BLaER1 (cell line): ENCODE results near the gene OR5H15.
"Not testable (repeated sequence)": the region's sequence is repeated elsewhere in the genome, so short reads cannot be mapped to it uniquely, and the experiment has no call there.

Experiments used
- H3K27ac ChIP-seq: shearing (Covaris generic); formaldehyde crosslinking; 2 replicates; pipeline ENCODE4 v1.8.1; 2022
- H3K27me3 ChIP-seq: shearing (Covaris generic); formaldehyde crosslinking; 2 replicates; pipeline ENCODE4 v1.8.1; 2022
- H3K36me3 ChIP-seq: shearing (Covaris generic); formaldehyde crosslinking; 2 replicates; pipeline ENCODE4 v1.8.1; 2022
- H3K4me1 ChIP-seq: shearing (Covaris generic); formaldehyde crosslinking; 2 replicates; pipeline ENCODE4 v1.8.1; 2022
- H3K4me2 ChIP-seq: shearing (Covaris generic); formaldehyde crosslinking; 2 replicates; pipeline ENCODE4 v1.8.1; 2022
- H3K4me3 ChIP-seq: shearing (Covaris generic); formaldehyde crosslinking; 2 replicates; pipeline ENCODE4 v1.8.1; 2022
- H3K9ac ChIP-seq: shearing (Covaris generic); formaldehyde crosslinking; 2 replicates; pipeline ENCODE4 v1.8.1; 2022
- H3K9me3 ChIP-seq: shearing (Covaris generic); formaldehyde crosslinking; 2 replicates; pipeline ENCODE4 v1.8.1; 2022
- H4K20me1 ChIP-seq: shearing (Covaris generic); formaldehyde crosslinking; 2 replicates; pipeline ENCODE4 v1.8.1; 2022
- Cebpa-rat ChIP-seq: shearing (Covaris generic); IDR thresholded peaks from 2 replicates; pipeline ENCODE4 v1.8.1; 2022

Gene OR5H15

GRCh38 chr3:98166396-98166795 lies at the start of gene OR5H15:
TSS of gene OR5H15 (plus strand) at chr3:98166696. CDS start at chr3:98168700, 2,004 bp downstream.
- Histone ChIP-seq H3K27ac (no peak within 1 kb of the TSS), H4K20me1 (no peaks in the 10 kb centered on the region), H3K9me3 (no peaks in the 10 kb centered on the region), H3K36me3 (no peaks in the 10 kb centered on the region), H3K4me2 (no peak within 1 kb of the TSS), H3K4me3 (no peak within 1 kb of the TSS), H3K9ac (no peak within 1 kb of the TSS), H3K27me3 (no peaks in the 10 kb centered on the region), H3K4me1 (no peaks in the 10 kb centered on the region)
- TF ChIP-seq Cebpa-rat = no peak

- Histone ChIP-seq H3K36me3 (no peaks in the 10 kb centered on the region), H3K9ac (no peak within 1 kb of the TSS), H3K4me1 (no peaks in the 10 kb centered on the region), H4K20me1 (no peaks in the 10 kb centered on the region), H3K4me3 (no peak within 1 kb of the TSS), H3K27me3 (no peaks in the 10 kb centered on the region), H3K4me2 (no peak within 1 kb of the TSS), H3K9me3 (no peaks in the 10 kb centered on the region), H3K27ac (no peak within 1 kb of the TSS)
- no peak for TF ChIP-seq Cebpa-rat
These were observed 36.1 kb upstream of the OR5H15 start, which contains the start of gene OR5H1 for GRCh38 chr3:98130421-98130820. TSS of gene OR5H1 (plus strand) at chr3:98130721. CDS start at chr3:98132698, 1,977 bp downstream.

GRCh38 chr3:98136631-98137030 lies 29.9 kb upstream of the OR5H15 start:
- no peak for TF ChIP-seq Cebpa-rat
- no peaks in the 10 kb centered on the region for H3K4me1 ChIP-seq
- no peak overlapping the region for H3K4me2 ChIP-seq
- H3K27ac ChIP-seq = no peak overlapping the region
- H3K27me3 ChIP-seq = no peaks in the 10 kb centered on the region
- H3K36me3 ChIP-seq = no peaks in the 10 kb centered on the region
- no peak overlapping the region for H3K9ac ChIP-seq
- H3K9me3 ChIP-seq = no peaks in the 10 kb centered on the region
- no peak overlapping the region for H3K4me3 ChIP-seq
- no peaks in the 10 kb centered on the region for H4K20me1 ChIP-seq

GRCh38 chr3:98137826-98138557 lies 28.5 kb upstream of the OR5H15 start:
- not testable (repeated sequence) for H3K27me3 ChIP-seq, H3K4me1 ChIP-seq

GRCh38 chr3:98140531-98140930 lies 26.0 kb upstream of the OR5H15 start:
- no peak overlapping the region for H3K4me2 ChIP-seq
- no peaks in the 10 kb centered on the region for H4K20me1 ChIP-seq
- no peak overlapping the region for H3K9ac ChIP-seq
- no peak overlapping the region for H3K27ac ChIP-seq
- no peaks in the 10 kb centered on the region for H3K9me3 ChIP-seq
- no peak overlapping the region for H3K4me3 ChIP-seq
- TF ChIP-seq Cebpa-rat = no peak
- H3K36me3 ChIP-seq = no peaks in the 10 kb centered on the region
- no peaks in the 10 kb centered on the region for H3K4me1 ChIP-seq
- H3K27me3 ChIP-seq = no peaks in the 10 kb centered on the region

More at GRCh38 chr3:98137826-98138557, 28.5 kb upstream of the OR5H15 start:
- not testable (repeated sequence) for H3K36me3 ChIP-seq, H3K27ac ChIP-seq, H3K4me3 ChIP-seq, H4K20me1 ChIP-seq, H3K4me2 ChIP-seq, H3K9me3 ChIP-seq, H3K9ac ChIP-seq

GRCh38 chr3:98147179-98147578 lies 19.3 kb upstream of the OR5H15 start, which contains the start of gene OR5H14:
TSS of gene OR5H14 (plus strand) at chr3:98147479. CDS start at chr3:98149386, 1,907 bp downstream.
- H3K27me3 ChIP-seq = no peaks in the 10 kb centered on the region
- no peaks in the 10 kb centered on the region for H4K20me1 ChIP-seq
- no peaks in the 10 kb centered on the region for H3K36me3 ChIP-seq
- no peak for TF ChIP-seq Cebpa-rat
- H3K4me1 ChIP-seq = no peaks in the 10 kb centered on the region
- H3K4me2 ChIP-seq = no peak within 1 kb of the TSS
- H3K9ac ChIP-seq = no peak within 1 kb of the TSS
- H3K27ac ChIP-seq = no peak within 1 kb of the TSS
- H3K9me3 ChIP-seq = no peaks in the 10 kb centered on the region
- H3K4me3 ChIP-seq = no peak within 1 kb of the TSS

- Histone ChIP-seq H3K9ac (no peak overlapping the region), H3K4me1 (no peaks in the 10 kb centered on the region), H3K27me3 (no peaks in the 10 kb centered on the region), H3K4me3 (no peak overlapping the region), H3K9me3 (no peaks in the 10 kb centered on the region), H3K27ac (no peak overlapping the region), H3K4me2 (no peak overlapping the region), H3K36me3 (no peaks in the 10 kb centered on the region), H4K20me1 (no peaks in the 10 kb centered on the region)
- no peak for TF ChIP-seq Cebpa-rat
These were observed 17.7 kb upstream of the OR5H15 start for GRCh38 chr3:98148751-98149150.

- H3K9me3 ChIP-seq, H3K4me3 ChIP-seq, H3K9ac ChIP-seq, H3K4me1 ChIP-seq, H3K27ac ChIP-seq, H3K36me3 ChIP-seq, H3K4me2 ChIP-seq, H3K27me3 ChIP-seq, H4K20me1 ChIP-seq: not testable (repeated sequence)
These were observed 17.0 kb upstream of the OR5H15 start for GRCh38 chr3:98149456-98149855.

GRCh38 chr3:98151241-98151640 lies 15.3 kb upstream of the OR5H15 start:
- TF ChIP-seq Cebpa-rat = no peak
- Histone ChIP-seq H3K27me3 (no peaks in the 10 kb centered on the region), H4K20me1 (no peaks in the 10 kb centered on the region), H3K9ac (no peak overlapping the region), H3K4me1 (no peaks in the 10 kb centered on the region), H3K4me3 (no peak overlapping the region), H3K9me3 (no peaks in the 10 kb centered on the region), H3K4me2 (no peak overlapping the region), H3K36me3 (no peaks in the 10 kb centered on the region), H3K27ac (no peak overlapping the region)

- Histone ChIP-seq H3K27me3 (no peaks in the 10 kb centered on the region), H3K27ac (no peak overlapping the region), H3K4me3 (no peak overlapping the region), H3K4me1 (no peaks in the 10 kb centered on the region), H3K36me3 (no peaks in the 10 kb centered on the region), H4K20me1 (no peaks in the 10 kb centered on the region), H3K9ac (no peak overlapping the region), H3K4me2 (no peak overlapping the region), H3K9me3 (no peaks in the 10 kb centered on the region)
- TF ChIP-seq Cebpa-rat = no peak
These were observed 4.6 kb downstream of the OR5H15 start for GRCh38 chr3:98171071-98171470.

- Histone ChIP-seq H3K4me3 (no peak overlapping the region), H3K36me3 (no peaks in the 10 kb centered on the region), H3K9ac (no peak overlapping the region), H3K4me2 (no peak overlapping the region), H3K4me1 (no peaks in the 10 kb centered on the region), H3K27ac (no peak overlapping the region), H3K9me3 (no peaks in the 10 kb centered on the region), H4K20me1 (no peaks in the 10 kb centered on the region), H3K27me3 (no peaks in the 10 kb centered on the region)
- TF ChIP-seq Cebpa-rat = no peak
These were observed 6.1 kb downstream of the OR5H15 start for GRCh38 chr3:98172621-98173020.
